Lower lobe of right lung (tissue), 2 donors: ENCODE results near the gene GET4. TPM values are rescaled to one million over a fixed set of nuclear protein-coding genes. Genes with fewer than 3 reads are reported as not detected.

ENCODE experiments used
- ATAC-seq, 2 donors: fragments of 200-7000 bp; cut with Tn5 transposase; one replicate each; pipeline ENCODE4 v1.9.1; 2020 to 2022; ENCODE audit warnings: mild to moderate bottlenecking in 2 of 2, moderate library complexity in 2 of 2
- DNase-seq: peaks from one replicate; pipeline ENCODE4 v3.0.0-alpha.2; 2020
- H3K27ac ChIP-seq: fragments of 200-600 bp; one replicate; pipeline ENCODE4 v1.8.0; 2022
- H3K27me3 ChIP-seq: fragments of 200-600 bp; one replicate; pipeline ENCODE4 v1.8.0; 2022; ENCODE audit warnings: low read depth
- H3K36me3 ChIP-seq: fragments of 200-600 bp; one replicate; pipeline ENCODE4 v1.8.0; 2022; ENCODE audit warnings: mild to moderate bottlenecking
- H3K4me1 ChIP-seq: fragments of 200-600 bp; one replicate; pipeline ENCODE4 v1.8.0; 2022
- H3K4me3 ChIP-seq: fragments of 200-600 bp; one replicate; pipeline ENCODE4 v1.8.0; 2022; ENCODE audit warnings: mild to moderate bottlenecking
- H3K9me3 ChIP-seq: fragments of 200-600 bp; one replicate; pipeline ENCODE4 v1.8.0; 2022
- intact Hi-C: fragments of 100-400 bp; cut with DNase I; formaldehyde crosslinking; loops from one replicate; pipeline ENCODE4 v1.11.0; 2022
- total RNA-seq: library from RNA; stranded (reverse); fragmentation: NEBNext Ultra II Directional; extraction: Animal tissue kit (Norgen Biotek cat#: 25700); gene quantifications from one replicate; pipeline ENCODE4 v1.2.1, GENCODE V29; 2021
- TF ChIP-seq, protein P1 (sequence below): fragments of 200-600 bp; IDR thresholded peaks from one replicate; pipeline ENCODE4 v1.8.0; 2022; ENCODE audit warnings: antibody characterized with exemption, mild to moderate bottlenecking
- donor health status: DM: no; HTN: yes; CAD: no; lungs with severe emphysema.

Gene GET4
- total RNA-seq, 1 donor from 2014 or later = 31.7 TPM

DNA sequence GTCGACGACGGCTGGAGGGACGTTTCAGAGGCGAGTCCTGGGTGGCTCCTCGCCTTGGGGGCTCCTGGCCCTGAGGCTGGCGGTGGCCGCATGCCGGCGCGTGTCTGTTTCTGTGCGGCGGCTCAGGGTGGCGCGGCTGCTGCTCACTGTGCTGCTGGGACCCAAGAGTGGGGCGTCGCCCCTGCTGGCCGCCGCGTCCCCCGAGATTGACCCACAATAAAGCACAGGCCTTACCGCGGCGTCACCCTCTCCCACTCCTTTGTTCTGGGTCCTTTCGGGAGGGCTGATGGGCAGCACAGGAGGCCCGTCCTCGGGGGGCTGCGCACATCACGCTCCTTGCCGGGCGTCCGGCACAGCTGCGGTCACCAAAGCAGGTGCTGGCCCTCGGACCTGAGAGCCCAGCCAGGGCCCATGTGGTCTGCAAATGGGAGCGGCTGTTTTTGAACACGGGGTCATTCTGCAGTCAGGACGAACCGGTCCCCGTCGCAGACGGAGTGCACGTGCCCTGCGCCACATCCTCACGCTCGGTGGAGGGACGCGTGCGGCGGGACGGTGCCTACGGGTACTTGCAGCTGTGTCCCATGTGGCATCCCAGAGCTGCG, 19.2 kb downstream of the GET4 start:
- Histone ChIP-seq H3K27ac (no peak overlapping the region), H3K27me3 (no peaks in the 10 kb centered on the region), H3K9me3 (no peaks in the 10 kb centered on the region), H3K4me3 (no peak overlapping the region), H3K4me1 (peaks cover 6% of the 10 kb centered on the region), H3K36me3 (peaks cover 80% of the 10 kb centered on the region)
- TF ChIP-seq, protein P1, sequence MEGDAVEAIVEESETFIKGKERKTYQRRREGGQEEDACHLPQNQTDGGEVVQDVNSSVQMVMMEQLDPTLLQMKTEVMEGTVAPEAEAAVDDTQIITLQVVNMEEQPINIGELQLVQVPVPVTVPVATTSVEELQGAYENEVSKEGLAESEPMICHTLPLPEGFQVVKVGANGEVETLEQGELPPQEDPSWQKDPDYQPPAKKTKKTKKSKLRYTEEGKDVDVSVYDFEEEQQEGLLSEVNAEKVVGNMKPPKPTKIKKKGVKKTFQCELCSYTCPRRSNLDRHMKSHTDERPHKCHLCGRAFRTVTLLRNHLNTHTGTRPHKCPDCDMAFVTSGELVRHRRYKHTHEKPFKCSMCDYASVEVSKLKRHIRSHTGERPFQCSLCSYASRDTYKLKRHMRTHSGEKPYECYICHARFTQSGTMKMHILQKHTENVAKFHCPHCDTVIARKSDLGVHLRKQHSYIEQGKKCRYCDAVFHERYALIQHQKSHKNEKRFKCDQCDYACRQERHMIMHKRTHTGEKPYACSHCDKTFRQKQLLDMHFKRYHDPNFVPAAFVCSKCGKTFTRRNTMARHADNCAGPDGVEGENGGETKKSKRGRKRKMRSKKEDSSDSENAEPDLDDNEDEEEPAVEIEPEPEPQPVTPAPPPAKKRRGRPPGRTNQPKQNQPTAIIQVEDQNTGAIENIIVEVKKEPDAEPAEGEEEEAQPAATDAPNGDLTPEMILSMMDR = no peak
- DNase-seq (no peak), ATAC-seq (no peak)
- intact Hi-C loops = no loop called here

DNA sequence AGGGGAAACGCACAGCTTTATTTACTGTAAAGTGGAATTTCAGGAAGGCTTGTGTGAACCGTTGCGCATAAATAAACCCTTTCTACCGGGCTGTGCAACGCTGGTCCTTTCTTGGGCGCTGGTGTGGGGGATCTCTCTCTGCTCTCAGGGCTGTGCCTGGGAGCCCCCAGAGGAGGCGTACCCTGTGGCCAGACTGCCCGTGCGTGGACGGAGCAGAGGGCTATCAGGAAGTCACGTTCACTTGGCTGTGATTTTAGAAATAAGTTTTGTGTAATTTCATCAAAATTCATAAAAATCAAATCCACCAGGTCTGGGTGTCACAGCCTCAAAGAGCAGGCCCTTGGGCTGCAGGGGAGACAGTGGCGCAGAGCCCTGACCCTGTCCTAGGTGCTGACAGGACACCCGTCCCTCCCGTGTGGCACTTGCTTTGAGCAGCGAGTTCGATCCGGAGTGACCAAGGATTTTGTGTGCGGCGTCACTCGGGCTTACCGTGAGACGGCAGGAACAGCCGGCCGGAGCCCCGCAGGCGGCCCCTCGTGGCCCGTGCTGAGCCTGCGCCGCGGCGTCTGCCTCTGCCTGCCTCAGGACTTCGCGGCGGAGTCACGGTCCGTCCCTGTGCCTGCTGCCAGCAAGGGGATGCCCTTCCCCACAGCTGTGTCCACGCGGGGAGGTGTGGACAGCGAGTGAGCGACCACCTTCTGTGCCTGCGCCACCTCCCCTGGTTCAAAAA, 20.2 kb downstream of the GET4 start:
- DNase-seq (no peak), ATAC-seq (no peak)
- no peaks in the 10 kb centered on the region for H3K27me3 ChIP-seq
- no peak overlapping the region for H3K27ac ChIP-seq
- peaks cover 11% of the 10 kb centered on the region for H3K4me1 ChIP-seq
- H3K36me3 ChIP-seq = peaks cover 70% of the 10 kb centered on the region
- no peak overlapping the region for H3K4me3 ChIP-seq
- intact Hi-C loops = no loop called here
- no peaks in the 10 kb centered on the region for H3K9me3 ChIP-seq
- TF ChIP-seq, protein P1 = no peak

DNA sequence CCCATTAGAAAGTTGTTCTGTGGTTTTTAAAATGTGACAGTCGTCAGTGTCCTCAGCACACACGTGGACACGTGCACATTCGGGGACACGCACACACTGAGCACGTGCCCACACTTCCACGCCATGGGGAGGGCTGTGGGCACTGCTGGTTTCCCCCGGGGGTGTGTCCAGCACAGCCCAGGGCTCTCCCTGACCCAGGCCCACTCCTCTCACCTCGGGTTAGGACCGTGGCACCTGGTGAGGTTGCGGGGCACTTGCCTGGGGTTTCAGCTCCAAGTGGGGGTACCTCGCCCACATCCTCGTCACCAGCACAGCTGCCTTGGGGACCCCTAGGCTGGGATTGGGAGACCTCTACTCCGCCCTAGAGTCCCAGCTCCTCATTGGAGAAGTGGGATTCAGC, 20.7 kb downstream of the GET4 start:
- H3K27me3 ChIP-seq = no peaks in the 10 kb centered on the region
- no peak for DNase-seq
- no peak for ATAC-seq
- H3K27ac ChIP-seq = no peak overlapping the region
- H3K36me3 ChIP-seq = peaks cover 64% of the 10 kb centered on the region
- H3K4me1 ChIP-seq = peaks cover 11% of the 10 kb centered on the region
- intact Hi-C loops = no loop called here
- H3K9me3 ChIP-seq = no peaks in the 10 kb centered on the region
- TF ChIP-seq, protein P1 = no peak
- H3K4me3 ChIP-seq = no peak overlapping the region

DNA sequence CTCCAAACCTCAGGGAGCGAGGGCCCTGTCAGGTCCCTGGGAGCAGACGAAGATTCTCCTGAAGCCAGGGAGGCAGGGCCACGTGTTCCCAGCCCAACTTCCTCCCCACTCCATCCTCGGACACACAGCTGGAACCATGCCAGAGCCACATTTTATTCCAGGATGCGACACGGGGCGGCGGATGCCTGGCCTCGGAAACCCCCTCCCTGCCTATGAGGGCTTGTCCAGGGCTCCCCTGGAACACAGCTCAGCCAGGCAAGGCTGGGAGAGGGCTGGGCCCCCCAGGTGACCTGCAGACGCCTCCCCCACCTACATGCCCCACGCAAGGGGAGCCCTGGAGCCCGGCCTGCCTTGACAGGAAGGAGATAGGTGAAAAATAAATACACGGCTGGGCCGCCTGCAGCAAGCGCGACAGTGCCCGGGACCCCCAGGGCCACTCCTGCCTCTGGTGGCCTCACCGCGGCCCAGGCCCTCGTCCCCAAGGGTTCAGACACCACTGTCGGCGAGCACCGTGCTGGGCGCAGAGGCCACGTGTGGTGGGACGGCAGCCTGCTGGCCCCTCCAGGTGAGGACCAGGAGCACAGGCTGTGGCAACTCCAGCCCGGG, 21.5 kb downstream of the GET4 start:
- Histone ChIP-seq H3K4me1 (peaks cover 11% of the 10 kb centered on the region), H3K27ac (no peak overlapping the region), H3K9me3 (no peaks in the 10 kb centered on the region), H3K4me3 (no peak overlapping the region), H3K27me3 (no peaks in the 10 kb centered on the region), H3K36me3 (peaks cover 62% of the 10 kb centered on the region)
- ATAC-seq (no peak), DNase-seq (no peak)
- TF ChIP-seq, protein P1 = no peak
- intact Hi-C loops = no loop called here

DNA sequence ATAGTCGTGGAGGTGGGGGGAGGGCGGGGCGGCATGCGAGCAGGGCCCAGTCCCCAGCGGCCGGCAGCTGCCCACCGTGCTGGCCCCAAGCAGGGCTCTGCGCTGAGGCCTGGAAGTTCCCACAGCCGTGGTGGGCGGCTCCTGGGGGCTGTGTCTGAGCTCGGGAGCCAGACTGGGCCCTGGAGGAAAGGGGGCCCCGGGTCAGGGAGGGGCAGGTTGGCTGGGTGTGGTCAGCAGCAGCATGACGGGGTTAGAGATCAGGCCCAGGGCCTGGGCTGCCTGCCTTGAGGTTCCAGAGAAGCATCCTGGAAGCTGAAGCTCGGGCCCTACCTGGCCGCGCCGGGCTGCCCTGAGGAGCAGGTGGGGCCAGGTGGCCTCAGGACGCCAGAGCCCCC, 22.1 kb downstream of the GET4 start:
- peaks cover 62% of the 10 kb centered on the region for H3K36me3 ChIP-seq
- H3K27ac ChIP-seq = no peak overlapping the region
- peaks cover 11% of the 10 kb centered on the region for H3K4me1 ChIP-seq
- no peak overlapping the region for H3K4me3 ChIP-seq
- H3K27me3 ChIP-seq = no peaks in the 10 kb centered on the region
- DNase-seq (no peak), ATAC-seq (no peak)
- intact Hi-C loops = no loop called here
- no peaks in the 10 kb centered on the region for H3K9me3 ChIP-seq
- TF ChIP-seq, protein P1 = no peak
